Upper lobe of right lung (tissue), 1 donor: ENCODE data around the gene COA7. TPM values are rescaled to one million over a fixed set of nuclear protein-coding genes. Genes with fewer than 3 reads are reported as not detected.
"Not testable (repeated sequence)": the region's sequence is repeated elsewhere in the genome, so short reads cannot be mapped to it uniquely, and the experiment has no call there.

ENCODE experiments used
- ATAC-seq: fragments of 200-7000 bp; cut with Tn5 transposase; one replicate; pipeline ENCODE4 v1.9.1; 2020; ENCODE audit warnings: mild to moderate bottlenecking, moderate library complexity
- DNase-seq: peaks from one replicate; pipeline ENCODE4 v3.0.0-alpha.2; 2020
- H3K27ac ChIP-seq: fragments of 200-600 bp; one replicate; pipeline ENCODE4 v1.8.0; 2022
- H3K27me3 ChIP-seq: fragments of 200-600 bp; one replicate; pipeline ENCODE4 v1.8.0; 2022; ENCODE audit warnings: mild to moderate bottlenecking
- H3K36me3 ChIP-seq: fragments of 200-600 bp; one replicate; pipeline ENCODE4 v1.8.0; 2022
- H3K4me1 ChIP-seq: fragments of 200-600 bp; one replicate; pipeline ENCODE4 v1.8.0; 2022
- H3K4me3 ChIP-seq: fragments of 200-600 bp; one replicate; pipeline ENCODE4 v1.8.0; 2022; ENCODE audit warnings: mild to moderate bottlenecking
- H3K9me3 ChIP-seq: fragments of 200-600 bp; one replicate; pipeline ENCODE4 v1.8.0; 2022
- CTCF ChIP-seq: fragments of 200-600 bp; IDR thresholded peaks from one replicate; pipeline ENCODE4 v1.8.0; 2022; ENCODE audit warnings: antibody characterized with exemption
- intact Hi-C: fragments of 100-400 bp; cut with DNase I; formaldehyde crosslinking; loops from one replicate; pipeline ENCODE4 v1.11.0; 2022
- total RNA-seq: library from RNA; stranded (reverse); fragmentation: NEBNext Ultra II Directional; extraction: Animal tissue kit (Norgen Biotek cat#: 25700); gene quantifications from one replicate; pipeline ENCODE4 v1.2.1, GENCODE V29; 2021
- donor health status: DM: no; HTN: yes; CAD: no; lungs with severe emphysema.

COA7 gene
- total RNA-seq, 1 donor from 2014 or later, result 17.9 TPM

DNA sequence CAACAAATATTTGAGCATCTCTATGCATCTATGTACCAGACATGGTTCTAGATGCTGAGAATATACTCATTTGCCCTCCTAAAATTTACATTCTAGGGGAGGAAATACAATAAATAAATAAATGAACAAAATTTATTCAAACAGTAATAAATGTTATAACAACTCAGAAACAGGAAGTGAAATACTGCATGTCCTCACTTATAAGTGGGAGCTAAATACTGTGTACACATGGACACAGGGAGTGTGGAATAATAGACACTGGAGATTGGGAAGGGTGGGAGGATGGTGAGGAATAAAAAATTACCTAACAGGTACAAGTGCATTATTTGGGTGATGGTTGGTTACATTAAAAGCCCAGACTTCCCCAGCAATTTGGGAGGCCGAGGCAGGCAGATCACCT lies 4.3 kb downstream of the COA7 start:
- no peak overlapping the region for H3K27ac ChIP-seq
- peaks cover 12% of the 10 kb centered on the region for H3K4me1 ChIP-seq
- ATAC-seq (no peak), DNase-seq (no peak)
- H3K27me3 ChIP-seq, result no peaks in the 10 kb centered on the region
- no peak overlapping the region for H3K4me3 ChIP-seq
- H3K36me3 ChIP-seq, result peaks cover 35% of the 10 kb centered on the region
- no peaks in the 10 kb centered on the region for H3K9me3 ChIP-seq
- no peak for TF ChIP-seq CTCF
- intact Hi-C loops, result no loop called here

DNA sequence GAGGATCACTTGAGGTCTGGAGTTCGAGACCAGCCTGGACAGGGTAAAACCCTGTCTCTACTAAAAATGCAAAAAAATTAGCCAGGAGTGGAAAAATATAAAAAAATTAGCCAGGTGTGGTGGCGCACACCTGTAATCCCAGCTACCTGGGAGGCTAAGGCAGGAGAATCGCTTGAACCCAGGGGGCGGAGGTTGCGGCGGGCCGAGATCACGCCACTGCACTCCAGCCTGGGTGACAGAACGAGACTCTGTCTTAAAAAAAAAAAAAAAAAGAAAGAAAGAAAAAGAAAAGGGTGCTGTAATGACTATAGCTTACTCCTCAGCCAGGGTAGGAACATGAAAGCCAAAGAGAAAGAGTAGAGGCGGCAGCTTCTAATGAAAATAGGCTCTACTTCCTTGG lies 4.8 kb downstream of the COA7 start:
- H3K4me3 ChIP-seq, H3K4me1 ChIP-seq, DNase-seq, H3K27ac ChIP-seq, ATAC-seq, intact Hi-C loops, H3K27me3 ChIP-seq, H3K9me3 ChIP-seq: not testable (repeated sequence)
- peaks cover 40% of the 10 kb centered on the region for H3K36me3 ChIP-seq

DNA sequence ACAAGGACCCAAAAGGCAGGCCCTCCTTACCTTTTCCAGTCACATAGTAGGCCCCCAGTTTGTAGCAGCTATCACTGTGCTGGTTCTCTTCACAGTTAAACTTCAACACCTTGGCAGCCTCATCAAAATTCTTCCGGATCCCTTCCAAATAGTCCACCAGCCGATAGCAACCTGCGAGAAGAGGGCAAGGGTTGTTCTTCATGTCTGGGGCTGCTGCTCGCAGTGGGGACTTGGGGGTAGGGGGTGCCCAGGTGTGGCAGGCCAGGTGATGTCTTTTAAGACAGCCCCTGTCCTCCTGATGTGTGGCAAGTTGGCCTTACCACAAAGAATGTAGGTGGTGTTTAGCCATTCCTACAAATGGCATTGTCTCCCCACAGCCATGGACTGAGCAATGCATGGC lies 5.5 kb downstream of the COA7 start:
- no peak for ATAC-seq

GRCh38 chr1:52691821-52692220 lies 6.3 kb downstream of the COA7 start:
- Histone ChIP-seq H3K4me1 (no peaks in the 10 kb centered on the region), H3K36me3 (peaks cover 54% of the 10 kb centered on the region), H3K27ac (no peak overlapping the region), H3K4me3 (no peak overlapping the region), H3K9me3 (no peaks in the 10 kb centered on the region), H3K27me3 (no peaks in the 10 kb centered on the region)
- intact Hi-C loops, result no loop called here
- TF ChIP-seq CTCF, result no peak
- ATAC-seq (no peak), DNase-seq (no peak)

More for the DNA sequence above, 5.5 kb downstream of the COA7 start:
- no peak overlapping the region for H3K4me3 ChIP-seq
- DNase-seq, result no peak
- H3K9me3 ChIP-seq, result no peaks in the 10 kb centered on the region
- H3K27me3 ChIP-seq, result no peaks in the 10 kb centered on the region
- H3K4me1 ChIP-seq, result peaks cover 7% of the 10 kb centered on the region
- intact Hi-C loops, result no loop called here
- no peak for TF ChIP-seq CTCF
- H3K36me3 ChIP-seq, result peaks cover 45% of the 10 kb centered on the region
- H3K27ac ChIP-seq, result no peak overlapping the region

DNA sequence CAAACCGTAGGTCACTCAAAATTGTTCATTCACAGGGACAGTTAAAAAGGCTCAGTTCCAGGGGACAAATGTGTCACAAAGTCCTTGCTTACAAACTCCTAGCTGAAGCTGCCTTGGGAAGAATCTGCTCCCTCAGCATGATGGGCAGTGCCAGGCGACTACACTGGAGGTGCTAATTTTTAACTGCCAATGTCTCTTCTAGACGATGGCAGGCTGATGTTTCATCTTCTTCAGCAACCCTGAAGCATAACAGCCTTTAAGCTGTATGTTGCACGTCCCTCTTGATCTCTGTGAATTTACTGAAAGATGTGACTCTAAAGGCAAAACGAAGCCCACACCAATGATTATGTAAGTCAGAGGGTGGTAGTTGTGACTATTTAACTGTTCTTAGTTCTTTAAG lies 11.3 kb downstream of the COA7 start:
- DNase-seq, result no peak
- H3K27ac ChIP-seq, result no peak overlapping the region
- peaks cover 44% of the 10 kb centered on the region for H3K36me3 ChIP-seq
- no peaks in the 10 kb centered on the region for H3K9me3 ChIP-seq
- no peak for TF ChIP-seq CTCF
- H3K4me1 ChIP-seq, result no peaks in the 10 kb centered on the region
- H3K27me3 ChIP-seq, result no peaks in the 10 kb centered on the region
- H3K4me3 ChIP-seq, result no peak overlapping the region
- ATAC-seq, result no peak
- intact Hi-C loops, result no loop called here

DNA sequence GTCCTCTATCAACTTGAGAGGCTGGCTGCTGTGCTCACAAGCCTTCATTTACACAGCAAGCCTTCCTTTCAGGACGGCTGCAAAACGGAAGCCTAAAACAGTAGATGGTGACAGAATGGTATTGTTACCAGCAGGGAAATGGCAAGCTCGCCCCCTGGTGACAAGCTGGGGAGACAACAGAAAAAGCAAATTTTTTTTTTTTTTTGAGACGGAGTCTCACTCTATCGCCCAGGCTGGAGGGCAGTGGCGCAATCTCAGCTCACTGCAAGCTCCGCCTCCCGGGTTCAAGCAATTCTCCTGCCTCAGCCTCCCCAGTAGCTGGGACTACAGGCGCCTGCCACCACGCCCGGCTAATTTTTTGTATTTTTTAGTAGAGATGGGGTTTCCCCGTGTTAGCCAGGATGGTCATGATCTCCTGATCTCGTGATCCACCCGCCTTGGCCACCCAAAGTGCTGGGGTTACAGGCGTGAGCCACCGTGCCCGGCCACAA lies 11.8 kb downstream of the COA7 start:
- H3K27ac ChIP-seq, H3K4me3 ChIP-seq, intact Hi-C loops, H3K9me3 ChIP-seq, H3K27me3 ChIP-seq, H3K4me1 ChIP-seq: not testable (repeated sequence)
- DNase-seq (peak; percentile 82), ATAC-seq (peak; percentile 96)
- H3K36me3 ChIP-seq, result peaks cover 39% of the 10 kb centered on the region
- TF ChIP-seq CTCF, result peak; percentile 75
